HG03159 (cell line): ENCODE results near the gene RAE1.
"Not testable (repeated sequence)": the region's sequence is repeated elsewhere in the genome, so short reads cannot be mapped to it uniquely, and the experiment has no call there.

Experiments
- ATAC-seq: cut with Tn5 transposase; IDR thresholded peaks from one replicate; pipeline ENCODE4 v1.9.1; 2021; ENCODE audit warnings: mild to moderate bottlenecking, moderate library complexity; ENCODE audit not compliant: unreplicated experiment

The RAE1 gene

GRCh38 chr20:57325632-57326356 is 25.3 kb upstream of the RAE1 start:
- no peak for ATAC-seq

- no peak for ATAC-seq
These were observed 24.2 kb upstream of the RAE1 start for GRCh38 chr20:57326667-57327455.

GRCh38 chr20:57327820-57328219 is 23.2 kb upstream of the RAE1 start:
- no peak for ATAC-seq

GRCh38 chr20:57329608-57330221 is 21.3 kb upstream of the RAE1 start, which contains the start of gene SPO11:
SPO11 (plus strand) TSS chr20:57329803; CDS start chr20:57329868, 65 bp downstream.
- ATAC-seq, result no peak

GRCh38 chr20:57330998-57331397 is 20.1 kb upstream of the RAE1 start:
- no peak for ATAC-seq

GRCh38 chr20:57332105-57333089 is 18.7 kb upstream of the RAE1 start:
- no peak for ATAC-seq

GRCh38 chr20:57335392-57335791 is 15.7 kb upstream of the RAE1 start:
- ATAC-seq, result no peak

- ATAC-seq, result no peak
These were observed 9.4 kb upstream of the RAE1 start for GRCh38 chr20:57341663-57342062.

GRCh38 chr20:57342829-57343228 is 8.2 kb upstream of the RAE1 start:
- ATAC-seq, result no peak

GRCh38 chr20:57346477-57346876 is 4.6 kb upstream of the RAE1 start:
- ATAC-seq, result no peak

GRCh38 chr20:57347393-57347792 is 3.7 kb upstream of the RAE1 start:
- no peak for ATAC-seq

- not testable (repeated sequence) for ATAC-seq
These were observed 2.7 kb upstream of the RAE1 start for GRCh38 chr20:57348200-57348921.

- not testable (repeated sequence) for ATAC-seq
These were observed 2.0 kb upstream of the RAE1 start for GRCh38 chr20:57348922-57349574.

- ATAC-seq, result no peak
These were observed 859 bp upstream of the RAE1 start for GRCh38 chr20:57350081-57350710.

- not testable (repeated sequence) for ATAC-seq
These were observed 371 bp upstream of the RAE1 start for GRCh38 chr20:57350726-57351041.

GRCh38 chr20:57352305-57352704 is 1.2 kb downstream of the RAE1 start:
- ATAC-seq, result no peak

GRCh38 chr20:57353351-57353750 is 2.3 kb downstream of the RAE1 start:
- ATAC-seq, result no peak

GRCh38 chr20:57361517-57361916 is 10.5 kb downstream of the RAE1 start:
- no peak for ATAC-seq

- no peak for ATAC-seq
These were observed 13.4 kb downstream of the RAE1 start for GRCh38 chr20:57364451-57364850.
